GM12892 (cell line): ENCODE results near the gene MT1E.

Experiments
- POLR2A ChIP-seq: IDR thresholded peaks from 2 replicates; pipeline ENCODE4 v1.6.1; 2011; ENCODE audit warnings: low read depth, low read length, control low read depth
- POLR2AphosphoS5 ChIP-seq: IDR thresholded peaks from 2 replicates; pipeline ENCODE4 v1.6.1; 2011; ENCODE audit warnings: low read depth, low read length, control low read depth
- TAF1 ChIP-seq: IDR thresholded peaks from 2 replicates; pipeline ENCODE4 v1.6.1; 2011; ENCODE audit warnings: low read depth, mild to moderate bottlenecking, control low read depth, low read length, borderline replicate concordance

DNA sequence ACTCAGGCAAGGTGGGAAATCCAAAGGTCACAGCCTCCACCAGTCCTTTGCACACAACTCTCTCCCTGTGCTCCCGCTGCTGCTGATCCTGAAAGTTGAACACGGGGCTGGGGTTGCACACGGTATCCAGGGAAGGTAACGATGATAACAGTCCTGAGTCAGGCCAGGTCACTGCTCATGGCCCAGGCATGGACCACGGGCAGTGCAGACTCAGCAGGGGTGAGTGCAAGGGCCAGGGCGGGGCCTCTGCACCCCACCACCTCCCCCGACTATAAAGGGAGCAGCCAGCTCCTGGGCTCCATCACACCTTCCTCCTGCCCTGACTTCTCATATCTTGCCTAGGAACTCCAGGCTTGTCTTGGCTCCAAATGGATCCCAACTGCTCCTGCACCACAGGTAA is 26.0 kb downstream of the MT1E start, which contains the start of gene MT1B:
- TF ChIP-seq POLR2A (no peak), POLR2AphosphoS5 (no peak), TAF1 (no peak)
